Testis (tissue), 2 donors: ENCODE data around the gene RPA3.

ENCODE experiments used
- POLR2A ChIP-seq: fragments of 450-650 bp; IDR thresholded peaks from one replicate; pipeline ENCODE4 v1.6.1; 2017; ENCODE audit warnings: antibody characterized with exemption, mild to moderate bottlenecking, moderate library complexity
- TF ChIP-seq, protein P1 (sequence below), 3 experiments: fragments of 450-650 bp in 2 of 3; fragments of 200-600 bp in 1 of 3; sonication (generic) in 1 of 3; IDR thresholded peaks; one replicate each; pipeline ENCODE4 v1.5.1; 2016 to 2019; ENCODE audit warnings: antibody characterized with exemption in 3 of 3, mild to moderate bottlenecking in 2 of 3, moderate library complexity in 1 of 3

DNA sequence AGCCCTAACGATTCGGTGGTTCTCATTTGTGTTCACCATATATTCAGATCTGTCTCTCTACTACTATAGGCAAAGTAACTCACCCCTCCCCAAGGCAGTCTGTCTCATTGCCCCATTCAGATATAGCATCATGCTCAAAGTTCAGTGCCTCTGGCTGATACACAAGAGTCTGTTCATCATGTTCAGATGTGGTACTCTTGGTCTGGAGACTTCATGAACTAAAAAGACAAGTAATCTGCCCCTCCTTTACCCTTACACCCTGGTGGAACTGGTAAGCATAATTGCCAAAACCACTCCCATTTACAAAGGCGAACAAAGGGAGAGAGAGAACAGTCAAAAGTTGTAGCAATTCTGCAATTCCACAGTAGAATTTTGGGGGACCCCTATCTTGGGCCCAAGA lies 47.9 kb downstream of the RPA3 start:
- TF ChIP-seq, protein P1, sequence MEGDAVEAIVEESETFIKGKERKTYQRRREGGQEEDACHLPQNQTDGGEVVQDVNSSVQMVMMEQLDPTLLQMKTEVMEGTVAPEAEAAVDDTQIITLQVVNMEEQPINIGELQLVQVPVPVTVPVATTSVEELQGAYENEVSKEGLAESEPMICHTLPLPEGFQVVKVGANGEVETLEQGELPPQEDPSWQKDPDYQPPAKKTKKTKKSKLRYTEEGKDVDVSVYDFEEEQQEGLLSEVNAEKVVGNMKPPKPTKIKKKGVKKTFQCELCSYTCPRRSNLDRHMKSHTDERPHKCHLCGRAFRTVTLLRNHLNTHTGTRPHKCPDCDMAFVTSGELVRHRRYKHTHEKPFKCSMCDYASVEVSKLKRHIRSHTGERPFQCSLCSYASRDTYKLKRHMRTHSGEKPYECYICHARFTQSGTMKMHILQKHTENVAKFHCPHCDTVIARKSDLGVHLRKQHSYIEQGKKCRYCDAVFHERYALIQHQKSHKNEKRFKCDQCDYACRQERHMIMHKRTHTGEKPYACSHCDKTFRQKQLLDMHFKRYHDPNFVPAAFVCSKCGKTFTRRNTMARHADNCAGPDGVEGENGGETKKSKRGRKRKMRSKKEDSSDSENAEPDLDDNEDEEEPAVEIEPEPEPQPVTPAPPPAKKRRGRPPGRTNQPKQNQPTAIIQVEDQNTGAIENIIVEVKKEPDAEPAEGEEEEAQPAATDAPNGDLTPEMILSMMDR (IDR thresholded peaks at IDR 0.05): no peak
- no peak for TF ChIP-seq POLR2A
